Inflammatory macrophage (primary cell): ENCODE data around the gene CEACAM21.
A peak's percentile ranks its signal among the peaks of the same experiment; 100 is the strongest.

ENCODE experiments used
- DNase-seq, 2 donors: peaks; one replicate each; pipeline ENCODE4 v3.0.0-alpha.2; 2020 to 2022
- total RNA-seq, 18 experiments: gene quantifications; one replicate each; lab custom pipeline; 2026; ENCODE audit warnings: mixed read lengths in 6 of 18, inconsistent platforms in 2 of 18; lab: John Stamatoyannopoulos, UW

CEACAM21 gene
- 1.1 to 5.7 (median 3.2) reads per million in 18 experiments for total RNA-seq

DNA sequence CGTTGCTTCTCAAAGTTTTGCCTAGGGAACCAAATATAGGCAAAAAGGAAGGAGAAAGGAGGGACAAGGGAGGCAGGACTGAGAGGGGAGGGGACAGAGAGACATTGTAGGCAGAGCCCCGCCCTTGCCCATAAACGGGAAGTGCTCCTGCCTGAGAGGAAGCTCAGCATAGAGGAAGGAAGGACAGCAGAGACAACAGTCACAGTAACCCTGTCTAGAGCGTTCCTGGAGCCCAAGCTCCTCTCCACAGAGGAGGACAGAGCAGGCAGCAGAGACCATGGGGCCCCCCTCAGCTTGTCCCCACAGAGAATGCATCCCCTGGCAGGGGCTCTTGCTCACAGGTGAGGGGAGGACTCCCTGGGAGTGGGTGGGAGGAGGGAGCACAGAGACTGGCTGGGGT lies at the start of gene CEACAM21:
TSS of gene CEACAM21 (plus strand) at position 169 of the 400 bp plus-strand sequence. CDS start at position 278, 109 bp downstream.
- DNase-seq, result peak; percentile 89 to 91

DNA sequence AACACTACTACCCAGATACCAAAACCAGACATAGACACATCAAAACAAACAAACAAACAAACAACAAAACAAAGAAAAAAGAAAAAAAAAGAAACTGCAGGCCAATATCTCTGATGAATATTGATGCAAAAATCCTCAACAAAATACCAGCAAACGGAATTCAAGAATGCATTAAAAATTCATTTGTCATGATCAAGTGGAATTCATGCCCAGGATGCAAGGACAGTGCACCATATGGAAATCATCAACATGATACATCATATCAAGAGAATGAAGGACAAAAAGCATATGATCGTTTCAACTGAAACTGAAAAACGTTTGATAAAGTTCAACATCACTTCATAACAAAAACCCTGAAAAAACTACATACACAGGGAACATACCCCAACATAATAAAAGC lies 48.9 kb upstream of the CEACAM21 start:
- DNase-seq, result no peak

DNA sequence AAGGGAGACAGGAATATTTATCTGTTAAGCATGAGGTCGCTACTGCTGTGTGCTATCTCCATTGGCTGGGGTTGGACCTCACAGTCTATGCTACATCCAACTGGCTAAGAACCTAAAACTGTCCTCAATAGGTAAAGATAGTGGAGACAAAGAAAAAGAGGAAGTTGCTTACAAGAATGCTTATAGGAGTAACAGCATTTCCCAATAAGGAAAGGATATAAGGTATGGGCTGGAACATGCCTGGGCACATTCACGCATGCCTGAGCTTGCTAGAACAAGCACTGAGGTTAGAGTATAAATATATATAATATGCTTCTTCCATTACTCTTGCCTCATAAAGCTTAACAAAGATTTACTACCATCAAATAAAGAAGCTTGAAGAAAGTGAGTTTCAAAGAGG lies 47.9 kb upstream of the CEACAM21 start:
- DNase-seq, result no peak

DNA sequence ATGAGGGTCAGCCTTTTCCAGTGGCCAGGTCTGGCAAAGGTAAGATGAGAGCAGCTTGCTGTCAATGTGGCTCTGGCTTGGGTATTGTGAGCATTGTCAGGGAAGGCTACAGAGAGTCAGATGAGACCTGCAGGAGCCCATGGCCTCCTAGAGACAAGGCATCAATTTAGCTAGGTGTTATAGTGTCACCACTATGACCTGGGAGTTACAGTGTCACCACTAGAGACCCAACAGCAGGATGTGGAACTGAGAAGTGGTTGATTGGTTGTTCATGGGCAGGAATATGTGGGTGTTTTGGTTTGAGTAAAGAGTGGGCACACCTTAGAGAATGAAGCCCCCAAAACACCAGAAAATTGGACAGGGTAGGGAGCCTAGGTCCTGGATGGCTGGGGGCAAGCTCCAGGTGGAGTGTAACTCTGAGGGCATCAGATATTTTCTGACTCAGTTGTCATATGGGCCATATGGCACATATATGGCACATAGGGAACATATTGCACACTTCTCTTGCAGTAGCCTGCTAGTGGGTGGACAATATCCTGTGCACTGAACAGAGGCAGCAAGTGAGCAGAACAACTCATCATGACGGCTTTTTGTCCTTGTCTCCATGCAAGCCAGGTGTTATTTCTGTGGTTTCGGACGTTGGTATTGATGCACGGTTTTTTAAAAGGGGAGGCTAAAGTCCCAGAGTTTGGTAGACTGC lies 46.3 kb upstream of the CEACAM21 start:
- DNase-seq, result no peak

DNA sequence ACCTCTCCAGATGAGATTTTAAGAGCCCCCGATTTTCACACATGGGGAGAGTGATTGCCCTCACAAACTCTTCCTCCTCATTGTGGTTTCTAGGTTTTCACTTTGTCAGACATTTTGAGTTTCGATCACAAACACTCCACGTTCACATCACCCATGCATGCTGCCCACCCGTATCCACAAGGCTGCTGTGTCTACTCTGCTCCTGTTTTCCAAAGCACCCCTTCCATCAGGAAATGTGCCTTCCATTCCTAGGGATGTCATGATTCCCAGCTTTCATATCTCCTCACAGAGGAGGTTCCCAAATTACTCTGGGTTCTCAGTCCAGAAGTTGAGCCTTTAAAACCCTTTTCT lies 45.8 kb upstream of the CEACAM21 start:
- DNase-seq, result no peak

DNA sequence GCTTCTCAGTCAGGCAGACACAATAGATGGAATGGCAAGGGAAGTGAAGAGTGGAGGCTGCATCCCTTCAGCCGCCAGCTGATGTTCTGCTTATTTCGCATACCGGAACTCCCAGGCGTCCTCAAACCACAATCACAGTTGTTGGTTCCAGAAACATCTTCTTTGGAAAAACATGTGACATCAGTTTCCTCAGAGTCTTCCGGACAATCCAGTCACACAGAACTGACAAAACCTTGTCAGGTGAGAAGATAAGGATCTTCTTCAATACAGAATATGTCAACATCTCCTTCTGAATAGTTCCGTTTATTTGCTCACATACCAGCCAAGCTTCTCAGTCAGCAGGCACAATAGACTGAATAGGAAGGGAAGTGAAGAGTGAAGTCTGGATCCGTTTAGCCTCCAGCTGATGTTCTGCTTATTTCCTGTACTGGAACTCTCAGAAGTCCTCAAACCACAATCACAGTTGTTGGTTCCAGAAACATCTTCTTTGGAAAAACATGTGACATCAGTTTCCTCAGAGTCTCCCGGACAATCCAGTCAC lies 45.1 kb upstream of the CEACAM21 start:
- DNase-seq, result peak; percentile 88 to 91

DNA sequence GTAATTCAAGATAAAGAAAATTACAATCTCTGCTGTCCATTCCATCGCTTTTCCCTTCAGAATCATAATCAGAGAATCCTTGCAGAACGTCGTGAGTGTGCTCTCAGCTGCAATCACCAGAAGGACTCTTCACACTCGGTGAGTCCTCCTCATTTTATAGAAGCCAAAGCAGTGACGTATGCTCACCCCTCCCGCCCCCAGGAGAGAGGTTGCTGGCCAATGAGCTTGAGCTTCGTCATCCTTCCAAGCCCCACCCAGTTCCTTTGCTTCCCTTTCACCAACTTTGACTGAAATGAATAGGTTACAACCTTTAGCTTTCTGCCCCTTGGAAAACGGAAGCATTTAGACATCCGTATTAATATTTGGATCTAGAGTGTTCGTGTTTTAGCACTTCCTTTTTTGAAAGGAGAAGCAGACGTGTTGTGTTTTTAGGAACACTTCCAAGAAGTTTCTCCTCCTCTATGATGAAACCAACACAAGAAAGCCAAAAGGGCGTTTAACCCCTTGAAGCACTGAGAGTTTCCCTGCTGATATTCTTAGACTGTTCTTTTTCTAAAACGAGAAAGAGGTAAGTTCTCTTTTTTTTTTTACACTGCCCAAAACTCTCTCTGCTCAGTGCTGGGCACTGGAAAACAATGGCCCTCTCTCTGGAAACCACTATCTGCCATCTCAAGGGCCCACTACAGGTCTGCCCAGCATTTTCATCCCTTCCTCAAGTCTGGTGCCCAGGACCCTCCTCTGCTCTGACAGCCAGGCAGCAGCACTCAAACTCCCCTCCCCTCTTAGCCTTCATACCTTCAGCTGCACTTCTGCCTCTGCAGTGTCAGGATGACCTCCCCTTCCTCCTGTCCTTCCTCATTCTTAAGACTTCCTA lies 44.3 kb upstream of the CEACAM21 start:
- DNase-seq, result peak; percentile 98 to 99

DNA sequence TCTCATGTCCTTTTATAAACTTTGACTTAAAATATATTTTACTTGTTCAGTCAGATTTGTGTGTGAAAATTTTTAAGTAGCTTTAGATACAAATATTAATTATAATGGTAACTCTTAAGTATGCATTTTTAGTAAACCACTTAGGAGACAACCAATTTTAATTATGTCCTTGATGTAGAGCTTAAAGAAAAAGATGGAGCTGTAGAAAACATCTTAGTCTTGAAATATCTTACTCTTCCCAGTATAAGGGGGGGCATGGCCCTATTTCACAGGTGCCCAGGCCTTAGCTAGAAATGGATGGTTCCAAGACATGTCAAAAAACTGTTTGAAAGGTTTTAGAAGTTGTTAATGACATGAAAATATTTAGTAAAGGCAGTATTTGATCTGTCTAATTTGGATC lies 43.4 kb upstream of the CEACAM21 start:
- no peak for DNase-seq

DNA sequence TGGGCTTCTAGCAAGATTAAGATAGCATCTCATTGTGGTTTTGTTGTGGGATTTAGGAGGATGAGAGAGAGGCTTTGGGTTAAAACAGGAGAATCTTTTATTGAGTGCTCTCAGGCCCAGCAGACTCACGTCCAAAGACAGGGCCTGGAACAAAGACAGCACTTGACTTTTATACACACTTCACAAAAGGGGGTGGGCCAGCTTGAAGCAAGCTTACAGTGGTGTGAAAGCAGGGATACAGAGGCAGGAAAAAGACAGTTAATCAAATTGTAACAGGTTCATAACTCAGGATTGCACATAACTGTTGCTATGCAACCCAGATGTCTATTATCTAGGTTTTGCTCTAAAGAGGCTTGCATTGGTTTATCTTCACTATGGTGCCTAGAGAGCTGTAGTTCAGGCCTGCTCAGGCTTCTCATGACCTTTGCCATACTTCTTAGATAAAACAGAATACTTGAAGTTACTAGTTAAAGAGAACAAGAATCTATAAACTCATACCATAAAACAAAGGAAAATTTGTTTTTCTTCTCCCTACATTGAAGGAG lies 42.2 kb upstream of the CEACAM21 start:
- no peak for DNase-seq

DNA sequence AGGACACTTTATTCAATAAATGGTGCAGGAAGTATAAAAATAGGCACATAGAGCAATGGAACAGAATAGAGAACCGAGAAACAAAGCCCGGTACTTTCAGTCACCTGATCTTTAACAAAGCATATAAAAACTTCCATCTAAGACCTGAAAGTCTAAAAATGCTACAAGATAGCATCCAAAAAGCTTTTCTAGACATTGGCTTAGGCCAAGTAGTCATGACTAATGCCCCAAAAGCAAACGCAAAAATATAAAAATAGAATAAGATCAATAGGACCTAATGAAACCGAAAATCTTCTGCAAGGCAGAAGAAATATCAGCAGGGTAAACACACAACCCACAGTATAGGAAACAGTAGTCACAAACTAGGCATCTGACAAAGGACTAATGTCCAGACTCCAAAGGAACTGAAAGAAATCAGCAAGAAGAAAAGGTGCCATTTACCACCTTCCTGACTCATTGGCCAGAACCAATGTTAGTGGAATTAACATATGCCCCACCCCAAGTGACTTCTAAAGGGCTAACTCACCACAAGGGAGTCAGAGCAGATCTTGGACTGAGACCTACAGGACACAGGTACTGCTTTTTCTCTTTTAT lies 40.8 kb upstream of the CEACAM21 start:
- DNase-seq, result no peak

DNA sequence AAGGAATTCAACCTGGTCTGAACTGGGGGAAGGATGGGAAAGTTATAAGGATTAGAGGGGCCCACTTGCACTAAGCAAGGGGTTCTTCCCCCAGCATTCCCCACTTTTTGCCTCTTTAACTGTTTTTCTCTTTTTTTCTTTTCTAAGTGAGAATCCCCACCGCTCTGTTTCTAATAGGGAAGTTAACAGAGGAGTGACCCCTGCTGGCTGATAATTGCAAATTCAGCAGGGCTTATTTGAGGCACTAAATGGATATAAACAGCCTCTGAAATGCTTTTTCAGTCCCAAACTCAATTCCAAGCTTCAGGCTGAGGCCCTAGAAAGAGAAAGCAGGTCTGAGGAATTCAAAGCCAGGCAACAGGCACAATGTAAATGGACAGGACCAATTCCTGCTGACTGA lies 38.2 kb upstream of the CEACAM21 start:
- peak; percentile 66 to 74 for DNase-seq

DNA sequence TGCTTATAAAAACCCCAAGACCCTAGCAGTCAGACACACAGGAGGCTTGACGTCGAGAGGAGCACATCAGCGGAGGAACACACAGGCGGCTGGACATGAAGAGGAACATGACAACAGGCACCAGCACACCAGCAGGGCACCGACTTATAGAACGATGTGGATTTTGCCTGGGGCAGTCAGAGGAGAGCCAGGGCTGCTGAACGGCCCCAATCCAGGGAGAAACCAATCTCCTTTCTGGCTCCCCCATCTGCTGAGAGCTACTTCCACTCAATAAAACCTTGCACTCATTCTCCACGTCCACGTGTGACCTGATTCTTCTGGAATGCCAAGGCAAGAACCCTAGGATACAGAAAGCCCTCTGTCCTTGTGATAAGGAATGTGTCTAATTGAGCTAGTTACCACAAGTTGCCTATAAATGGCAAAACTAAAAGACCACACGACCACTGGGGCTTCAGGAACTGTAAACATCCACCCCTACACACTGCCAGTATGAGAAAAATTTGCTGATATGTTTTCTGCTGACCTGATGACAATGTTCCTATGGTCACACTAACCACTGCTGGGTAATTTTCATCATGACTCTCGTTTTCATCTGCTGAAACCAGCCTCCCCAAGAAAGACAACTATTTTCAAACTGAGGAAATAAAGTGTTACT lies 35.8 kb upstream of the CEACAM21 start:
- DNase-seq, result no peak

DNA sequence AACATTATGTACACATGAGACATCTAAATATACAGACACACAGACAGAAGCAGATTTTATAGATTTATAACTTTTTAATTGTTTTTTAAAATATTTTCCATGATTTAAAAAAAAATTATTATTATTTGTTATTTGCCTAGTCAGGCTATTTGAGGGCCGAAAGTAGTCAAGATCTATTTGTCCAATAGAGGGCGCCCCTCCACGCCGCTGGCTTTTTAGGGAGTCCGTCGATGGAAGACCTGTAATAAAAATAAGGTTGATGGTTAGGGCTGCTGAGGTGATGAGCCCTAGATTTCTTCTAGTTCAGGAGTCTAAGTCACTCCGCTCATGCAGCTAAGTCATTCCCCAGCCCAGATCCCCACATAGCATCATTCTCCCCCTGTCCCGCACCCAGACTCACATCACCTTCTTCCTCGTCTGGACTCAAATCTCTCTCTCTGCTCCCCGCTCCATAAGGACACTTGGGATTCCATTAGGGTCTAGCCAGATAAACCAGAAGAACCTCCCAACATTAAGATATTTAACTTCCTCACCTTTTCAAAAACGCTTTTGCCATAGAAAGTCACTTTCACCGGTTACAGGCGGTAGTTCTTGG lies 33.9 kb upstream of the CEACAM21 start:
- DNase-seq, result peak; percentile 81 to 83

DNA sequence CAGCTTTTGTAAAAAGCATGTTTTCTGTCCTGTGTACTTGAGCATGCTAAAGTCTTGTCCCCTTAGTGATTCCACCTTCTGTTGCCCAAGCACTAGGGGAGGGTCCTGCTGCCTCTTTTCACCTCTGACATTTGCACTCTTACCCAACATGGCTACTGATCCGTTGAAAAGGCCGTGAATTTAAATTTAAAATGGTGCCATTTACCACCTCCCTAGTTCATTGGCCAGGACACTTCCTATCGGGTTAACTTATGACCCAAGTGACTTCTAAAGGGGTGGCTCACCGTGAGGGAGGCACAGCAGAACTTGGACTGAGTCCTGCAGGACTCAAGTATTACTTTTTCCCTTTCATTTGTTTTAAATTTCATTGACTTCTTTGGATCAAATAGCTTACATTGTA lies 33.3 kb upstream of the CEACAM21 start:
- DNase-seq, result no peak

DNA sequence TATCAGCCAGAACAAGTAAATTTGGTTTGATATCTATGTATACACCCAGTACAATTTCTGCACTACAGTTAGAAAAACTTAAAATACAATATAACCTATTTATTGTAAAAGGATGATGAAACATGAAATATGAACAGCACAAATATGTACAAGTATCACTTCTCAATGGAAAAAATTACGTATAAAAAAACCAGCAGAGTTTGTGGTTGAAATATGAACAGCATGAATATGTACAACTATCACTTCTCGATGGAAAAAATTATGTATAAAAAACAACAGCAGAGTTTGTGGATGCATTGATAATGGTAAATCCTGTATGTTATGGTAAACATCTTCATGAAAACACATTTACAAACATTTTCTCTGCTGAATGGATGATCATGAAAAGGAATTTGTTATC lies 32.4 kb upstream of the CEACAM21 start:
- no peak for DNase-seq

DNA sequence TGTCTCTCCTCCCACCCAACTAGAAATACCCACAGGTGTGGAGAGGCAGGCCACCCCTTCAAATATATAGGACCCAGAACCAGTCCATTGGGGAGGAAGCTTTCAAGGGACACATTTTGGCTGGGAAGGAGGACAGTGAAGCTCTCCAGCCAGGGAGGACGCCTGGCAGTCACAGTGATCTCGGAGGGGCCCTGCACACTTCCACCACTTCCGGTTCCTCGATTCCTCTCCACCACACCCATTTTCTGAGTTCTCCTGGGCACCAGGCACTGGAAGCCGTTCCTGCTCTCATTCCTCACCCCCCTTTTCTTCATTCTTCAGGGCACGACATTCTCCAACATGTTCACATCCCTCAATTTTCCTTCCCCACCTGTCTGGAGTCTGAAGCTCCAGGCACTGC lies 30.4 kb upstream of the CEACAM21 start:
- DNase-seq, result peak in 1 of 2 donors; percentile 37

DNA sequence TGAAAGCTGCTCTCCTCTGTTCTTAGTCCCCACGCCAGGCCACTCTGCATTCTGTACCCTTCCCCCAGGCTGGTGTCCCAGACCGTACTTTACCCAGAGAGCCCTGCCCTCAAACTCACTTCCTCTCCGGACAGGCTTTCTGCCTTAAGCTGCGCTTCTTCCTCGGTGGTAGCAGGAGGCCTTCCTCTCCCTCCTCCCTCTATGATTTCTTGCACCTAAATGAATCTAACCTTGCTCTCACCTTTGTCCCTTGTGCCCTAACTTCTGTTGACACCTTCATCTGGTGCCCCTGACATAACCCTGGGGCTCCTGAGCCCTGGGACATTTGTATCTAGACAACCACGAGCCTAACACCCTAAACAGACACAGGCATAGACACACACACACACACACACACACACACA lies 29.6 kb upstream of the CEACAM21 start:
- DNase-seq, result peak; percentile 61 to 63

DNA sequence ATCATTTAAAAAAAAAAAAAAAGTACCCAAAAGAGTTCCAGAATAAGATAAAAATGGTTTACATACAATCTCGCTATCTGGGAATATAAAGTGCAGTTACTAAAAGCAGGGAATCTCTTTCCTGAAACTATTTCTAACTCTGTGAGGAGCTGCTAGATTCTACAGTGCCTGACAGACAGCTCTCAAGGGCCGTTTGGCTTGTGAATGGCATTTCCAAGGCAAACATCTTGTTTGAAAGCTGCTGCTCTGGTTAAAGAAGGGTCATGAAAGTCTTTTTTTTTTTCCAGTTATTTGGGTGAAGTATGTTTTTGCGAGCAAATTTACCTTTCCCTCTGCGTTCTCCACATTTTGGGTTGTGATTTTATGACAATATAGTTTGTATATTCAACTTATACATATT lies 29.0 kb upstream of the CEACAM21 start:
- DNase-seq, result no peak

DNA sequence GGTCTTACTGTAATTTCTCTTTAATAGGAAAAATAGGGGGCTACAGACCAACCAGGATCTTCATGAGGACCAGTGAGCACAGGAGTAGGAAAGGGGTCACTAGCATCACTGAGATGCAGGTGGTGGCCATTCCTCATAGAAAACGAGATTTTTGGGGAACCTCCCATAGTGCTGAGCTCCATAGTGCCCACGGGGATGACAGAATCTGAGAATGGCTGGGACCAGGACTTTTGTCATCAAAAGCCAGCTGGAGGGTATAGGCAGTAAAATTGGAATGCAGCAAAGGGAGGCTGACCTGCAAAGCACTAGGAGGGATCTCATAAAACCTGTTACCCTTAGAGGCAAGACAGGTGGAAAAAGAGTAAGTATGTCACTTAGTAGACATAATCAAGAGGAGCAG lies 28.4 kb upstream of the CEACAM21 start:
- no peak for DNase-seq

DNA sequence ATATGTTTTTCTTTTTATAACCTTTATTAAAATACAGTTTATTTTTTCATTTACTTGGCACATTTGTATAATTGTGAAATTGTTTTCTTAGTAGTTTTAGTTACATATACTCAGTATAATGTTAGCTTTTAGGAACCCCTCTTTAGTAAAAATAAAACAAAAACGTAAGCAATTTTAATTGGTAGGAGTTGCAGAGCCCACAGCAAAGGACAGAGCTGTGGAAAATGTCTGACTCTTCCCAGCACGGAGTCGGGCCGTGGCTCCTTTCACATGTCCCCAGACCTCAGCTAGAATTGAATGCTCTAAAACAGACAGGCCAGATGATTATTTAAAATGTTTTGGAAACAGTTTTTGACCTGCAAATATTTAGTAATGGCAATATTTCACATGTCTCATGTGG lies 27.9 kb upstream of the CEACAM21 start:
- DNase-seq, result no peak

DNA sequence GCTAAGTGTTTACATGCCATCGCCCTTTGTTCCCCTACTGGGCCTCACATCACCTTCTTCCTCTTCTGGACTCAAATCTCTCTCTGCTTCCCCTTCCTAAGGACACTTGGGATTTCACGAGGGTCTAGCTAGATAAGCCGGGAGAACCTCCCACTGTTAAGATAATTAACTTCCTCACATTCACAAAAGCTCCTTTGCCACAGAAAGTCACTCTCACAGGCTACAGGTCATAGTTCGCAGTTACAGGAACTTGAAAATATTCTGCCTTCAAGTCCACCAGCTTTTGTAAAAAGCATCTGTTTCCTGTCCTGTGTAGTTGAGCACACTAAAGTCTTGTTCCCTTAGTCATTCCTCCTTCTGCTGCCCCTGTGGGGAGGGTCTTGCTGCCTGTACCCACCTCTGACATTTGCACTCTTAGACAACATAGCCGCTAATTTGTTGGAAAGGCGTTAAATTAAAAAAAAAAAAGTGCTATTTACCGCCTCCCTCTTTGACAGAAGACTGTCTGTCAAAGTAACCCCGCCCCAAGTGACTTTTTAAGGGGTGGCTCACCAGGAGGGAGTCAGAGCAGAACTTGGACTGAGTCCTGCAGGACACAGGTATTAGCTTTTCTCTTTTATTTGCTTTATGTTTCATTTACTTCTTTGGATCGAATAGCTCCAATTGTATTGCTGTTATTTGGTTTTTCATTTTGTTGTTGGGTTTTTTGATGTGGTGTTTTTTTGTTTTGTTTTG lies 26.8 kb upstream of the CEACAM21 start:
- DNase-seq, result peak; percentile 77 to 85
